ENCODE data around the gene ANKK1.

GRCh38 chr11:113373981-113374560 lies 13.5 kb upstream of the ANKK1 start:
- TF ChIP-seq CTCF (conservative IDR thresholded peaks at IDR 0.05 in 1 of 2, IDR thresholded peaks at IDR 0.05 in 1 of 2; ENCODE audit: extremely low read depth in 1 of 2, insufficient read depth in 1 of 2, low read depth in 1 of 2, low read length in 2 of 2) (no peak), EZH2 (IDR thresholded peaks at IDR 0.05; ENCODE audit: borderline replicate concordance, low read length) (no peak)

All from mammary epithelial cell (primary cell).